ENCODE data around the gene RFX5.
"Not testable (repeated sequence)": the region's sequence is repeated elsewhere in the genome, so short reads cannot be mapped to it uniquely, and the experiment has no call there.

RFX5 gene

GRCh38 chr1:151346769-151347522, at the start of gene RFX5:
Gene RFX5, minus strand, starts transcription at chr1:151347252. Its CDS starts 932 bp downstream, at chr1:151346320.
- Histone ChIP-seq H3K27me3 (ENCODE audit: control insufficient read depth in 2 of 2, insufficient read depth in 2 of 2, low read length in 2 of 2) (no peaks in the 10 kb centered on the region), H3K27ac (ENCODE audit: low read depth in 2 of 2, low read length in 2 of 2) (peak within 1 kb of the TSS; percentile 92 to 93), H3K4me3 (ENCODE audit: low read length in 2 of 2) (peak within 1 kb of the TSS; percentile 91 to 96), H3K36me3 (ENCODE audit: control insufficient read depth in 2 of 2, insufficient read depth in 2 of 2, low read length in 2 of 2) (peaks cover 24 to 29% of the 10 kb centered on the region in 2 donors), H3K4me1 (ENCODE audit: control insufficient read depth in 2 of 2, insufficient read depth in 2 of 2, low read length in 2 of 2) (peaks cover 9 to 15% of the 10 kb centered on the region in 2 donors), H3K9ac (ENCODE audit: low read depth in 1 of 2, low read length in 2 of 2) (peak within 1 kb of the TSS; percentile 83 to 91), H3K9me3 (ENCODE audit: control insufficient read depth in 2 of 2, low read length in 2 of 2) (no peaks in the 10 kb centered on the region)

DNA sequence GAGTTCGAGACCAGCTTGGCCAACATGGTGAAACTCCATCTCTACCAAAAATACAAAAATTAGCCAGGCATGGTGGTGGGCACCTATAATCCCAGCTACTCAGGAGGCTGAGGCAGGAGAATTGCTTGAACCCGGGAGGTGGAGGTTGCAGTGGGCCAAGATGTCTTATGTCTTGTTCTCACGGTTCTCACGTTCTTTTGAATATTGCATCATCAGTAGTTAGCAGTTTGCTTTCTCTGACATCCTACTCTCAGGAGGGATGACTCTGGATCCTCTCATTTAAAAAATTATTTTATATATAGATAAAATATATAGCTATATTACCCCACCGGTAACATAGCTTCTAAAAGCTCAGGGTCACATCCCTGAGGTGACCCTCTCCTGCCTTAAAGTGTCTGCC, 49.2 kb upstream of the RFX5 start:
- H3K9me3 ChIP-seq (ENCODE audit: control insufficient read depth in 2 of 2, low read length in 2 of 2); H3K4me3 ChIP-seq (ENCODE audit: low read length in 2 of 2): not testable (repeated sequence)

GRCh38 chr1:151393583-151393982, 46.5 kb upstream of the RFX5 start:
- Histone ChIP-seq H3K36me3 (ENCODE audit: control insufficient read depth in 2 of 2, insufficient read depth in 2 of 2, low read length in 2 of 2) (no peaks in the 10 kb centered on the region), H3K4me1 (ENCODE audit: control insufficient read depth in 2 of 2, insufficient read depth in 2 of 2, low read length in 2 of 2) (peaks cover 0 to 7% of the 10 kb centered on the region in 2 donors), H3K9ac (ENCODE audit: low read depth in 1 of 2, low read length in 2 of 2) (no peak overlapping the region), H3K9me3 (ENCODE audit: control insufficient read depth in 2 of 2, low read length in 2 of 2) (no peaks in the 10 kb centered on the region), H3K27ac (ENCODE audit: low read depth in 2 of 2, low read length in 2 of 2) (no peak overlapping the region), H3K27me3 (ENCODE audit: control insufficient read depth in 2 of 2, insufficient read depth in 2 of 2, low read length in 2 of 2) (no peaks in the 10 kb centered on the region), H3K4me3 (ENCODE audit: low read length in 2 of 2) (no peak overlapping the region)

More for the DNA sequence above, 49.2 kb upstream of the RFX5 start:
- H3K9ac ChIP-seq (ENCODE audit: low read depth in 1 of 2, low read length in 2 of 2); H3K27ac ChIP-seq (ENCODE audit: low read depth in 2 of 2, low read length in 2 of 2); H3K27me3 ChIP-seq (ENCODE audit: control insufficient read depth in 2 of 2, insufficient read depth in 2 of 2, low read length in 2 of 2); H3K4me1 ChIP-seq (ENCODE audit: control insufficient read depth in 2 of 2, insufficient read depth in 2 of 2, low read length in 2 of 2); H3K36me3 ChIP-seq (ENCODE audit: control insufficient read depth in 2 of 2, insufficient read depth in 2 of 2, low read length in 2 of 2): not testable (repeated sequence)

DNA sequence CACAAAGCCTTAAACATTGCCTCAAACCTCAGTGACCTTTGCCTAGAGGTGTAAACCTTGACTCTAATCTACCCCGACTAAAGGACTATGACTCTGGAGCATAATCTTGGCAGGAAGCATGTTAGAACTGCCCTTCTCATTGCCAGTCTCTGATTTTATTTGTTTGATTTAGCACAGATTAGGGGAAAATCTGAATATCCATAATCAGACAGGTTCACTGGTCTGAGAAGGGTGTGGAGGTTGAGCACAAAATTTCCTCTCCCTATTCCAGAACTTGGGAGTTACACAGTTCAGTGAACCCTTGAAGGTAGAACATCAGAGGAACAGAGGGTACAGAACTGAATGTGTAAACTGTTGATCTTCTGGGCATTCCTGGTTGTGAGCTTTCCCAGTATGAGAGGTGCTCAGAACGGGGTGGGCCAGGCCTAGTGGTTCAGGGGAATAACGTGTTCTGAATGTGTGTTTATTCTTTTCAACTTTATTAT, 44.1 kb upstream of the RFX5 start:
- H3K27me3 ChIP-seq (ENCODE audit: control insufficient read depth in 2 of 2, insufficient read depth in 2 of 2, low read length in 2 of 2): no peaks in the 10 kb centered on the region
- no peaks in the 10 kb centered on the region for H3K9me3 ChIP-seq (ENCODE audit: control insufficient read depth in 2 of 2, low read length in 2 of 2)
- H3K4me3 ChIP-seq (ENCODE audit: low read length in 2 of 2): no peak overlapping the region
- peak overlapping the region; percentile 38 to 42 for H3K27ac ChIP-seq (ENCODE audit: low read depth in 2 of 2, low read length in 2 of 2)
- peaks cover 0 to 7% of the 10 kb centered on the region in 2 donors for H3K4me1 ChIP-seq (ENCODE audit: control insufficient read depth in 2 of 2, insufficient read depth in 2 of 2, low read length in 2 of 2)
- no peak overlapping the region for H3K9ac ChIP-seq (ENCODE audit: low read depth in 1 of 2, low read length in 2 of 2)
- no peaks in the 10 kb centered on the region for H3K36me3 ChIP-seq (ENCODE audit: control insufficient read depth in 2 of 2, insufficient read depth in 2 of 2, low read length in 2 of 2)

GRCh38 chr1:151390221-151391078, 43.4 kb upstream of the RFX5 start:
- not testable (repeated sequence) for H3K27me3 ChIP-seq (ENCODE audit: control insufficient read depth in 2 of 2, insufficient read depth in 2 of 2, low read length in 2 of 2); H3K9ac ChIP-seq (ENCODE audit: low read depth in 1 of 2, low read length in 2 of 2); H3K4me1 ChIP-seq (ENCODE audit: control insufficient read depth in 2 of 2, insufficient read depth in 2 of 2, low read length in 2 of 2); H3K4me3 ChIP-seq (ENCODE audit: low read length in 2 of 2); H3K36me3 ChIP-seq (ENCODE audit: control insufficient read depth in 2 of 2, insufficient read depth in 2 of 2, low read length in 2 of 2); H3K9me3 ChIP-seq (ENCODE audit: control insufficient read depth in 2 of 2, low read length in 2 of 2)
- peak overlapping the region; percentile 38 to 42 for H3K27ac ChIP-seq (ENCODE audit: low read depth in 2 of 2, low read length in 2 of 2)

DNA sequence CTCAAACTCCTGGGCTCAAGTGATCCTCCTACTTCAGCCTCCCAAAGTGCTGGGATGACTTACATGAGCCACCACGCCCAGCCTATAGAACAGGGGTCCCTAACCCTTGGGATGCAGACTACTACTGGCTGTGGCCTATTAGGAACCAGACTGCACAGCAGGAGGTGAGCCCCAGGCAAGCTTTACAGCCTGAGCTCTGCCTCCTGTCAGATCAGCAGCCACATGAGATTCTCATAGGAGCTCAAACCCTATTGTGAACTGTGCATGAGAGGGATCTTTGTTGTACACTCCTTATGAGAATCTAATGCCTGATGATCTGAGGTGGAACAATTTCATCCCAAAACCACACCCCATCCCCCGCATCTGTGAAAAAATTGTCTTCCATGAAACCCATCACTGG, 39.0 kb upstream of the RFX5 start:
- H3K27ac ChIP-seq (ENCODE audit: low read depth in 2 of 2, low read length in 2 of 2): no peak overlapping the region
- H3K9ac ChIP-seq (ENCODE audit: low read depth in 1 of 2, low read length in 2 of 2): no peak overlapping the region
- H3K9me3 ChIP-seq (ENCODE audit: control insufficient read depth in 2 of 2, low read length in 2 of 2): no peaks in the 10 kb centered on the region
- H3K4me3 ChIP-seq (ENCODE audit: low read length in 2 of 2): no peak overlapping the region
- H3K36me3 ChIP-seq (ENCODE audit: control insufficient read depth in 2 of 2, insufficient read depth in 2 of 2, low read length in 2 of 2): no peaks in the 10 kb centered on the region
- no peaks in the 10 kb centered on the region for H3K27me3 ChIP-seq (ENCODE audit: control insufficient read depth in 2 of 2, insufficient read depth in 2 of 2, low read length in 2 of 2)
- H3K4me1 ChIP-seq (ENCODE audit: control insufficient read depth in 2 of 2, insufficient read depth in 2 of 2, low read length in 2 of 2): peaks cover 0 to 8% of the 10 kb centered on the region in 2 donors

- peaks cover 0 to 7% of the 10 kb centered on the region in 2 donors for H3K4me1 ChIP-seq (ENCODE audit: control insufficient read depth in 2 of 2, insufficient read depth in 2 of 2, low read length in 2 of 2)
- H3K27me3 ChIP-seq (ENCODE audit: control insufficient read depth in 2 of 2, insufficient read depth in 2 of 2, low read length in 2 of 2): no peaks in the 10 kb centered on the region
- no peak overlapping the region for H3K27ac ChIP-seq (ENCODE audit: low read depth in 2 of 2, low read length in 2 of 2)
- H3K9me3 ChIP-seq (ENCODE audit: control insufficient read depth in 2 of 2, low read length in 2 of 2): no peaks in the 10 kb centered on the region
- no peak overlapping the region for H3K9ac ChIP-seq (ENCODE audit: low read depth in 1 of 2, low read length in 2 of 2)
- no peak overlapping the region for H3K4me3 ChIP-seq (ENCODE audit: low read length in 2 of 2)
- no peaks in the 10 kb centered on the region for H3K36me3 ChIP-seq (ENCODE audit: control insufficient read depth in 2 of 2, insufficient read depth in 2 of 2, low read length in 2 of 2)
Observed at GRCh38 chr1:151384584-151384983, 37.5 kb upstream of the RFX5 start.

DNA sequence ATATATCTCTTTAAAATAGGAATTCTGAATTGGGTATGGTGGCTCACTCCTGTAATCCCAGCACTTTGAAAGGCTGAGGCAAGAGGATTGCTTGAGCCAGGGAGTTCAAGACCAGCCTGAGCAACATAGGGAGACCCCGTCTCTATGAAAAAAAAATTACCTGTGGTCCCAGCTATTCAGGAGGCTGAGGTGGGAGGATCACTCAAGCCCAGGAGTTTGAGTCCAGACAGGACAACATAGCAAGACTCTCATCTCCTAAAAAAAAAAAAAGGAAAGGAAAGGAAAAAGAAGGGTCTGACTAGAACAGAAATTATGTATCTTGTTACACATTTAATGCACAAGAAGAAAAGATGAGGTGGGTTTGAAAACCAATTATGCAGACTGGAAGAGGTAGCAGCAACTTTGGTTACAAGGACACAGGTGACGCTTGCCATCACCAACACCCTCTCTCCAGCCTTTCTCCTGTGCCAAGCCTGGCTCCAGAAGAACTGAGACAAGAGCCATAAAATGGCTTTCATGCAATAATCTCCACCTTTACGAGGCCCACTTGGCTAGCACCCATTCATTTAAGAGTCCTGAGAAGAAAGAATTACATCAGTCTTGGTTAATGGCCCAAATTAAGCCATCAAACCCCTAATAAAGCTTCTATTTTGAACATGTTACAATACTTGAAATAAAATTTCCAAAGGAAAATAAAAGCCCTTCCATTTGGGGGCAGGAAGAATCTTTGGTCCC, 30.3 kb upstream of the RFX5 start:
- Histone ChIP-seq H3K9me3 (ENCODE audit: control insufficient read depth in 2 of 2, low read length in 2 of 2) (no peaks in the 10 kb centered on the region), H3K36me3 (ENCODE audit: control insufficient read depth in 2 of 2, insufficient read depth in 2 of 2, low read length in 2 of 2) (no peaks in the 10 kb centered on the region), H3K27ac (ENCODE audit: low read depth in 2 of 2, low read length in 2 of 2) (peak overlapping the region; percentile 65), H3K27me3 (ENCODE audit: control insufficient read depth in 2 of 2, insufficient read depth in 2 of 2, low read length in 2 of 2) (no peaks in the 10 kb centered on the region), H3K4me1 (ENCODE audit: control insufficient read depth in 2 of 2, insufficient read depth in 2 of 2, low read length in 2 of 2) (peaks cover 24 to 34% of the 10 kb centered on the region in 2 donors), H3K9ac (ENCODE audit: low read depth in 1 of 2, low read length in 2 of 2) (no peak overlapping the region), H3K4me3 (ENCODE audit: low read length in 2 of 2) (no peak overlapping the region)

- peak overlapping the region; percentile 64 to 94 for H3K27ac ChIP-seq (ENCODE audit: low read depth in 2 of 2, low read length in 2 of 2)
- no peaks in the 10 kb centered on the region for H3K27me3 ChIP-seq (ENCODE audit: control insufficient read depth in 2 of 2, insufficient read depth in 2 of 2, low read length in 2 of 2)
- no peaks in the 10 kb centered on the region for H3K9me3 ChIP-seq (ENCODE audit: control insufficient read depth in 2 of 2, low read length in 2 of 2)
- H3K4me3 ChIP-seq (ENCODE audit: low read length in 2 of 2): peak overlapping the region in 1 of 2 donors; percentile 48
- peaks cover 11% of the 10 kb centered on the region in 2 donors for H3K36me3 ChIP-seq (ENCODE audit: control insufficient read depth in 2 of 2, insufficient read depth in 2 of 2, low read length in 2 of 2)
- H3K9ac ChIP-seq (ENCODE audit: low read depth in 1 of 2, low read length in 2 of 2): peak overlapping the region in 1 of 2 donors; percentile 28
- peaks cover 53 to 66% of the 10 kb centered on the region in 2 donors for H3K4me1 ChIP-seq (ENCODE audit: control insufficient read depth in 2 of 2, insufficient read depth in 2 of 2, low read length in 2 of 2)
Observed at GRCh38 chr1:151373196-151373595, 26.1 kb upstream of the RFX5 start.

Data from mucosa of rectum (tissue), 2 donors.